HG03045 (cell line): Measurements from ENCODE around the gene FRYL.
"Not testable (repeated sequence)": the region's sequence is repeated elsewhere in the genome, so short reads cannot be mapped to it uniquely, and the experiment has no call there.

ENCODE experiments used
- ATAC-seq: cut with Tn5 transposase; IDR thresholded peaks from one replicate; pipeline ENCODE4 v1.9.1; 2021; ENCODE audit warnings: mild to moderate bottlenecking, moderate library complexity; ENCODE audit not compliant: unreplicated experiment

FRYL gene

DNA sequence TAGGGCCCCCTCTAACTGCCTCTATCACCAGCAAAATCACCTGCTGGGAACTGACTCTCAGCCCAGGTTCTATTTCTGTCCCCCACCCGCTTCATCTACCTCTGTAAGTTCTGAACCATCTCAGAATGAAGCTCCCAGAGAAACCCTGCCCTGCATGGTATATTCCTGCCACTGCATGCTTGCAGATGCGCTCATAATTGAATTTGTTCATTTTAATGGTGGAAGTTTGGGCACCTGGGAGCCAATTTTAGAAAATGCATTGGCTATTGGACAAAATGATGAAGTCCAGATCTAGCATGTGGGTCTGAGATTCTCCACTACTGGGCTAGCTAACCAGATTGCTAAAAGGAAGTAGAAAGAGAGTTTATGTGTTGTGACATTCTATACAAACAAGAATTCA is 325.5 kb downstream of the FRYL start:
- no peak for ATAC-seq

GRCh38 chr4:48451656-48452055 is 328.4 kb downstream of the FRYL start:
- ATAC-seq: not testable (repeated sequence)

DNA sequence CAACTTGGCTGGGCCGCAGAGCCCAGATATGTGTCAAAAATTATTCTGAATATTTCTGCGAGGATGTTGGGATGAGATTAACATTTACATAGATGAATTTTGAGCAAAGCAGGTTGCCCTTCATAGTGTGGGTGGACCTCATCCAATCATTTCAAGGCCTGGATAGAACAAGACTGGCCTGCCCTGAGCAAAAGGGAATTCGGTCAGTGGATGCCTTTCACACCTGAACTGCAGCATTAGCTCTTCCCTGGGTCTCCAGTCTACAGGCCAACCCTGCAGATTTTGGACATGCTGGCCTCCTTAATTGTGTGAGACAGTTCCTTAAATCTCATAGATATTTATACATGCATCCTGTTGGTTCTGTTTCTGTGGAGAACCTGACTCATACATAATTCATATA is 329.3 kb downstream of the FRYL start:
- ATAC-seq: no peak

GRCh38 chr4:48449151-48449550 is 330.9 kb downstream of the FRYL start:
- no peak for ATAC-seq
